Measurements from ENCODE around the gene LGALS9. TPM values are rescaled to one million over a fixed set of nuclear protein-coding genes. Genes with fewer than 3 reads are reported as not detected.

The LGALS9 gene
- total and polyA plus RNA-seq, 2 experiments from 2014 or later = 0.48 to 0.73 TPM

GRCh38 chr17:27668488-27668823 lies 37.5 kb downstream of the LGALS9 start:
- DNase-seq (ENCODE audit: low spot score) = no peak
- no peak for ATAC-seq

More at GRCh38 chr17:27668488-27668823, 37.5 kb downstream of the LGALS9 start:
- Histone ChIP-seq H2AFZ (no peak overlapping the region), H3K27ac (ENCODE audit: low read depth) (no peak overlapping the region), H4K20me1 (replicated peaks; ENCODE audit: insufficient read depth) (no peaks in the 10 kb centered on the region), H3K27me3 (ENCODE audit: insufficient read depth) (no peaks in the 10 kb centered on the region), H3K79me2 (replicated peaks; ENCODE audit: insufficient read depth) (no peaks in the 10 kb centered on the region), H3F3A (replicated peaks; ENCODE audit: low read depth) (no peaks in the 10 kb centered on the region), H3K9me2 (ENCODE audit: insufficient read depth) (no peaks in the 10 kb centered on the region), H3K36me3 (ENCODE audit: insufficient read depth) (no peaks in the 10 kb centered on the region), H3K4me2 (no peak overlapping the region), H3K4me3 (no peak overlapping the region), H3K4me1 (ENCODE audit: insufficient read depth) (no peaks in the 10 kb centered on the region)
- Mint-ChIP-seq H3K4me3 (no peak overlapping the region), H3K27me3 (ENCODE audit: insufficient read depth, low read depth, poor library complexity) (peaks cover 10% of the 10 kb centered on the region), H3K36me3 (ENCODE audit: low read depth) (no peaks in the 10 kb centered on the region; the same call in 2 of the 3 replicates), H3K4me1 (no peaks in the 10 kb centered on the region), H3K9me3 (peaks cover 5% of the 10 kb centered on the region; the same call in 1 of the 3 replicates), H3K27ac (no peak overlapping the region)
- TF ChIP-seq STAT1 (IDR thresholded peaks at IDR 0.05; ENCODE audit: unreplicated experiment) = no peak
- TF ChIP-seq ZNF331 (CRISPR knock-in tag; IDR thresholded peaks at IDR 0.05; ENCODE audit: low read depth) = no peak
- no peak for TF ChIP-seq ZNF114 (CRISPR knock-in tag; IDR thresholded peaks at IDR 0.05)
- TF ChIP-seq EZH2 (IDR thresholded peaks at IDR 0.05; ENCODE audit: low read depth, unreplicated experiment) = no peak
- TF ChIP-seq CREB1 (CRISPR knock-in tag; IDR thresholded peaks at IDR 0.05; ENCODE audit: low read depth) = no peak
- no peak for TF ChIP-seq JUNB (IDR thresholded peaks at IDR 0.05; ENCODE audit: unreplicated experiment)
- TF ChIP-seq POLR2AphosphoS5 (IDR thresholded peaks at IDR 0.05; ENCODE audit: low read depth) = no peak
- no peak for TF ChIP-seq EZH2phosphoT487 (IDR thresholded peaks at IDR 0.05; ENCODE audit: unreplicated experiment)
- TF ChIP-seq CTCF (conservative IDR thresholded peaks at IDR 0.05; ENCODE audit: low read depth in 2 of 2) = no peak
- TF ChIP-seq ETS1 (IDR thresholded peaks at IDR 0.05) = no peak
- no peak for TF ChIP-seq ZNF462 (CRISPR knock-in tag; IDR thresholded peaks at IDR 0.05)
- TF ChIP-seq REST (IDR thresholded peaks at IDR 0.05; ENCODE audit: unreplicated experiment) = no peak
- no peak for TF ChIP-seq NANOG (IDR thresholded peaks at IDR 0.05; ENCODE audit: borderline replicate concordance)
